Lung microvascular endothelial cell (primary cell): ENCODE measurements around the gene ZNF532. TPM values are rescaled to one million over a fixed set of nuclear protein-coding genes. Genes with fewer than 3 reads are reported as not detected.
A peak's percentile ranks its signal among the peaks of the same experiment; 100 is the strongest.
"Not testable (repeated sequence)": the region's sequence is repeated elsewhere in the genome, so short reads cannot be mapped to it uniquely, and the experiment has no call there.

Experiments
- DNase-seq, 2 donors: peaks; one replicate each; pipeline versions ENCODE4 v3.0.0 to v3.0.0-alpha.2; 2010; ENCODE audit warnings: low read depth in 2 of 2
- total RNA-seq: library from RNA; depleted of rRNA; stranded (reverse); fragments of >200 nt; gene quantifications from 2 replicates; pipeline ENCODE4 v1.2.1, GENCODE V29; 2014

The ZNF532 gene
- total RNA-seq, 1 donor from 2014 or later: 42.7 TPM

DNA sequence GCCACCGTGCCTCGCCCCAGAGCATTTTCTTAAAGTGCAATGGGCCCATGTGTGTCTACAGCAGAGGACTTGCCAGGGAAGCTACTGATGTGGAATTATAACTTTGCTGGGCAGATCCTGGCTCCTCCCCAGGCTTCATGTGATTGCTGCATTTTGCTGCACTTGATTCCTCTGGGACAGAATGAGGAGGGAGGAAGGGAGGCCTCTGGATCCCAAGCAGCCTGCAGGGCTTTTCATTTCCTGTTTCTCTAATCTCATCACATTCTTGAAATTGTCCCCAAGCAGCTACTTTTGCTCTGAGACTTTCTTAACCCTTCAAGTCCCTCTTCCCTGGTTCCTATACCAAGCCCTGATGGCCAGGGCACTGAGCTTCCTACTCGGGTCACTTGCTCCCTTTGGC, 140.6 kb downstream of the ZNF532 start:
- peak in 1 of 2 donors; percentile 43 for DNase-seq

- peak in 1 of 2 donors; percentile 29 for DNase-seq
These were observed 141.9 kb downstream of the ZNF532 start for GRCh38 chr18:59006461-59007067.

- DNase-seq: peak in 1 of 2 donors; percentile 65
These were observed 143.8 kb downstream of the ZNF532 start for GRCh38 chr18:59008302-59008974.

GRCh38 chr18:59009846-59010245, 145.2 kb downstream of the ZNF532 start:
- no peak for DNase-seq

- DNase-seq: no peak
These were observed 146.6 kb downstream of the ZNF532 start for GRCh38 chr18:59011289-59011688.

- no peak for DNase-seq
These were observed 147.1 kb downstream of the ZNF532 start for GRCh38 chr18:59011786-59012185.

DNA sequence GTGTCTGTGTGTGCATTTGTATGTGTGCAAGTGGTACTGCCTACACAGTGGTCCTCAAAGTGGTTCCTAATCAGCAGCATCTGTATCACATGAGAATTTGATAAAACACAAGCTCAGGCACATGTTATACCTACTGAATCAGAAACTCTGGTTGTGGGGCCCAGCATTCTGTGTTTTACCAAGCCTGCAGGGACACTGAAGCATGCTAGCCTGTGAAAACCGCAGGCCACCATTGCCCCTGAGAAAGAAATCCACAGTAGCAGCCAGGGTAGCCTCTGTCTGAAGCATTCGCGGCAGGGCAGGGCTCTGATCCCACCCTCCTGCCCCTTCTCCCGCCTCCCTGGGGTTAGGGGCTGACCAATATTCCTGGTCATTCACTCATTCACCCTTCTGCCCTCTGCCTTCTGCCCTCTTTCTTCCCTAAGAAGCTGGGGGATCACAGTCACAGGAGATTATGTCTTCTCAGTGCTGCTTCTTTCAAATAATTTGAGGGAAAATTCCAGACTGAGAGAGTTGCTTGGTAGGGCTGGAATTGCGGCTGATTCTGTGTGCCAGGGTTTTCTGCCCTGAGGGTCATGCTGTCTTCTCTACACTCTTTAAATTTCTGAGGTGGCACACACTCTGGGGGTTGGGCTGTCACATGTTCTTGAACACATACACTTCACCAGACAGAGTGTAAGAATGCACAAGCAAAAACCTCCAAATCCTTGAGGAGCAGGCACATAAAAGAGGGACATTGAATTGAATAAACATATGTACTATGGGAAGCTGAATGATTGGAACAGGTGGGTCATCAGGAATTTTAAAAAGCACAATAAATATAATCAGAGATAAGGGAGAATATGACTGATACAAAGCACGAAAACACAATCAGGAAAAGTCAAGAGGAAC, 148.4 kb downstream of the ZNF532 start:
- DNase-seq: peak in 1 of 2 donors; percentile 48

DNA sequence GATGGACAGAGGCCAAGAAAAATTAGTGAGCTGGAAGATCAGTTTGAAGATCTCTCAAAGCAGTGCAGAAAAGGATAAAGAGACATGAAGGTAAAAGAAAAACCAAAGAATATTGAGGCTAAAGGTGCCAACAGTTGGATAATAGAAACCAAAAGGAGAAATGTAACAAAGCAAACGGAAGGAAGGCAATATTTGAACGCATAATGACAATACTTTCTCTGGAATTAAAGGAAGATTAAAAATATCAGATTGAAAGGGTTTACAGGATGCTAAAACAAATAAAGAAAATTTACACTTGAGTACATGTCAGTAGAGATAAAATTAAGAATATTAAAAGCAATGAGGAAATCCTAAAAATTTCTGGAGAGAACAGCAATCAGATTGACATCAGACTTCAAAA, 149.1 kb downstream of the ZNF532 start:
- DNase-seq: no peak

- no peak for DNase-seq
These were observed 151.0 kb downstream of the ZNF532 start for GRCh38 chr18:59015531-59016152.

- DNase-seq: no peak
These were observed 156.8 kb downstream of the ZNF532 start for GRCh38 chr18:59021500-59021899.

GRCh38 chr18:59022167-59022945, 157.7 kb downstream of the ZNF532 start:
- no peak for DNase-seq

- no peak for DNase-seq
These were observed 160.2 kb downstream of the ZNF532 start for GRCh38 chr18:59024829-59025228.

GRCh38 chr18:59025532-59025931, 160.9 kb downstream of the ZNF532 start:
- not testable (repeated sequence) for DNase-seq

GRCh38 chr18:59026364-59026763, 161.7 kb downstream of the ZNF532 start:
- no peak for DNase-seq

DNA sequence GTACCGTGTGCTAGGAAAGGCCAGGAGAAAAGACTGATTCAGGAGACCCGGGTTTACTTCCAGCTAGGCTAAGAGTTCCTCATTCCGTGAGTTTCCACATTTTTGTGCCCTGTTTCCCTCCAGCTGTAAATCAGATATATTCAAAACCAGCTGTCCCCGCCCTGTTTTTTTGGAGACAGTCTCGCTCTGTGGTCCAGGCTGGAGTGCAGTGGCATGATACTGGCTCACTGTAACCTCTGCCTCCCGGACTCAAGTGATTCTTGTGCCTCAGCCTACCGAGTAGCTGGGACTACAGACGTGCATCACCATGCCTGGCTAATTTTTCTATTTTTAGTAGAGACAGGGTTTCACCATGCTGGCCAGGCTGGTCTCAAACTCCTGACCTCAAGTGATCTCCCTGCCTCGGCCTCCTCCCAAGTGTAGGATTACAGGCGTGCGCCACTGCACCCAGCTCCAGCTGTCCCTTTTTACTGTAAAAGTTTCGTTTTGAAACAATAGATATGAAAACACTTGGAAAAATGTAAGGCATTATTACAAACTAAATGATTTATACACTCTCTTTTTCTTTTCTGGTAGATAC, 162.2 kb downstream of the ZNF532 start:
- DNase-seq: no peak

- no peak for DNase-seq
These were observed 165.2 kb downstream of the ZNF532 start for GRCh38 chr18:59029663-59030429.

DNA sequence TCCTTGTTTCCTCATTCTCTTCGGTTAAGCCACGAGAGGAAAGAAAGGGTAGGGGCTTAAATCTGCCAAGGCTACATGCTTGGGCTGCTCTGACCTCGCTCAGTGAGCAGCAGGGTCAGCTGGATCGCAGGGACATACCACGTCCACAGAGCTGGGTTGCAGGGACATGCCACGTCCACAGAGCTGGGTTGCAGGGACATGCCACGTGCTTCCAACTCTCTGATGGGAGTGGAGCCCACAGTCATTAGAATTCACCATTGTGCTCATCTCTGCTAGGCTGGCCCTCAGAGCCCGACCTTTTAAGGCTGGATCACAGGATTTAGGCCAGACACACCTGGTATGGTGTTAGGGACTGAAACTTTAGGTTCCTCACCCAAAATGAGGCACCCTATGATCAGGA, 167.6 kb downstream of the ZNF532 start:
- no peak for DNase-seq

- no peak for DNase-seq
These were observed 168.7 kb downstream of the ZNF532 start for GRCh38 chr18:59033359-59033758.

DNA sequence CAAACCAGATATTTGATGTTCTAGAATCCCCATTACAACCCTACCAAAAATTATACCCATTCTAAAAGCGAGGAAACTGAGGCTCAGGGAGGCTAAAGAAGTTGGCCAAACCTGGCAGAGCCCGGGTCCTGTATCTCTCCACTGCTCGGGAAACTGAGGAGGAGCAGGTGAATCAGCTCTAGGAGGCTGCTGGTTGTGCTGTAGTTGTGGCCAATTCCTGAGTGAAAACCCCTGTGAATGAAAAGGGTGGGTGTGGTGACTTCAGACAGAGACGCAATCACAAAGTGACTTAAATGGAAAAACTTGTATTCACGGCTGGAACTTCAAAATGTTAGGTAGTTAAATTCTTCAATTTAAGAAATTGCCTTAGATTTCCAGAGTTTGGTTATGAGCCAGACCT, 169.3 kb downstream of the ZNF532 start:
- DNase-seq: no peak

- DNase-seq: no peak
These were observed 170.9 kb downstream of the ZNF532 start for GRCh38 chr18:59035591-59035990.
